Stimulated activated CD4-positive, alpha-beta T cell treated with anti-CD3 and anti-CD28 coated beads, Interleukin-1b, Interleukin-23, amount 100 ng/mL, for 24 hours (primary cell): Measurements from ENCODE around the gene RAI14.

Source experiments
- DNase-seq, 4 experiments: peaks; one replicate each; pipeline ENCODE4 v3.0.0-alpha.2; 2020; ENCODE audit warnings: low read depth in 4 of 4, low spot score in 1 of 4

RAI14 gene

DNA sequence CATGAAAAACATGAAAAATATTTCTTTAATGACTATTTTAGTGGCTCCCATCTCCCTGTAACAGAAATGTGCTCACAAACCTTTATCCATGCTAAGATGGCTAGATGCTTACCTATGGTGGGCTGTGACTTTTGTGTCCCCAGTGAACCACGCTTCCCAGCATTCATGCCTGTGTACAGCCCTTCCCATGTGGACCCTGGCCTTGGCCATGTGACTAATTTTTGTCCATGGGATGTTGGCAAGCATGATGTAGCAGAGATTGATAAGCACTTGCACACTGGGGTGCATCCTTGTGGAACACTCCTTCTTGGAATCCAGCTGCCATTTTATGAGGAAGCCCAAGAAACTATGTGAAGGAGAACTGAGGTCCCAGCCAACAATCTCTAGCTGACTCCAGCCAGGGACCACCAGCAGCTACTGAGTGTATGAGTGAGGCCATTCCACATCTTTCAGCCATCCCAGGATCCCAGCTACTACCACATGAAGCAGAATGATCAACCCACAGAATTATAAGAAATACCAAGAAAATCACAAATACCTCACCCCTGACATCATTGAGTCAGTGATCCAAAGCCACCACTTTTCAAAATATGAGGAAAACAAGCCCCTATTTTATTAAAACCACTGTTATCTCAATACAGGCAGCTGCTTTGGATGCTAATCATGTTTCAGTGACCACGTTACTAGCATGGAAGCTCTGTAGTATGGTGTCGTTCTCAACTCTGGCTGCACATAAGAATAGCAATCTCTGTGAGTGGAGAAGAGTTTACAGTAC lies 16.1 kb upstream of the RAI14 start:
- no peak for DNase-seq

DNA sequence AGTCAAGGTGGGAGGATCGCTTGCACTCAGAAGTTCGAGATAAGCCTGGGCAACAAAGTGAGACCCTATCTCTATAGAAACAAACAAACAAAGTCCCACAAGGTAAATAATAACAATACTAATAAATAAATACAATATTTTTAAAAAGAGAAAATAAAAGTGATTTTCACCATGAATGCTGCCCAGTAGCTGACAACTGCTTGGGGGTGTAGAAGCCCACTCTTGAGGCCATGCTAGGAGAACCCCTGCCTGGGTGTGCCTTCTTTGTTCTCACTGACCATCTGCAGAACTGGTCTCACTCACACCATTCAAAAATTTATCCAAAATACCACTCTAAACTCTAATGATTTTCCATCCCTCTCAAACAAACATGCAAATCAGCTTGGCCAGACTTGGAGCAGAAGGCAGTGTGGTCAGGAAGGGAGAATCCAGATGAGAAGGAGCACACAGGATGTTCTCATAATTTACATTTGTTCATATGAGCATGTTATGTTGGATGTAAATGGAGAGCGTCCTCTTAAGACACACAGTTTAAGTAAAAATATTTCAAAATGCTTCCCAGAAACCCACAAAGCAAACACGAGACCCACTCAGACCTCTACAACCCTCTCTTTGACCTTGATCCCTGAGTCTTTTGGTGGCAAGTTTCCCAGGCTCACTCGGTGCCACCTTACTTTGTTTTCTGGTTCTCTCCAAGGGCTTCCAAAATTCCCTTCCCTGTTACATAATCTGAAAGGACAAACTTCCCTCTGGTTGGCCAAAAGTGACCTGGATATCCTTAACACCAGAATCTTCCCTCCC lies 7.9 kb upstream of the RAI14 start:
- DNase-seq, result no peak

DNA sequence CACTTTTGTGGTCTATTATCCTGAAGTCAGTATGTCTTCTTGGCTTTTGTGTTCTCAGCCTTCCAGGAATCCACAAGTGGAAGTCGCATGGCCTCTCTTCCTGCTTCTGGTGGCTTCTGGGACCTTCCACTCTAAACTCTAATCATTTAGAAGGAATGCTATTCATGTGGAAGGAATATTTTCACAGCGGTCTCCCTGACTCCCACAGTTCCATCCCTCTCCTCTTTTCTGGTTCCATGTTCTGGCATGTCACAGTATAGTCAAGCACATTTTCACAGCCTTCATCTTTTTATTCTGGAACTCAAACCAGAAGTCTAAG lies 7.3 kb upstream of the RAI14 start:
- DNase-seq, result no peak

DNA sequence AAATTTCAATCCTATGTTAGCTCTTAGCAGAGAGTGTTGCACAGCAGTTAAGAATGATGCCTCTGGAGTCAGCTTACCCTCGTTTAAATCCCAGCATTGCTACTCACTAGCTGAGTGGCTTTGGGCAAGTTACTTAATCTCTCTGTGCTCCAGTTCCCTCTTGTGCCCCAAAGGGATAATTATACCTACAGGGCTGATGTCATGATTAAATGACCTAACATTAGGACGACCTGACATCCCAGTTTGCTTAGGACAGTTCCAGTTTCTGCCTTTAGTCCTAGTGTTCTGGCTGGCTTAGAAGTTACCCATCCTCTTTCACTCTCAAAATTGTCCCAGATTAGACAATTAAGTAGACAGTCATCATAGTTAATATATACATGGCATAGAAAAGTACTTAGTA lies 4.3 kb upstream of the RAI14 start:
- no peak for DNase-seq

DNA sequence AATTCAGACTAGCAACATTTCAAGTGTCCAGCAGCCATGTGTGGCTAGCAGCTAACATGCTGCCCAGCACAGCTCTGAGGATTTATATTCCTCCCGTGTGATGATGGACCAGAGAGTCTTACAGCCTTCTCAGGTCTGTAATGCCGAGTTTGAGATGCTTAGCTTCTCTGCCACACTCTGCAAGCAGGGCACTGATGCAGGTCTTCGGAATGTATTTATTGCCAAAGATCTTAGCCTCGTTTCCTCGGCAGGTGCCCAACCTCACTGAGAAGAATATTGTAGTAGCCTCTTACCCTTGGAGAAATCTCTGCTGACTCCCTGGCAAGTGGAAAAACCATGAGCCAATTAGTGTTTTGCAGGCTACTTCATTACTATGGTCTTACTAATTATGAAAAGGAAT lies 3.7 kb upstream of the RAI14 start:
- no peak for DNase-seq

DNA sequence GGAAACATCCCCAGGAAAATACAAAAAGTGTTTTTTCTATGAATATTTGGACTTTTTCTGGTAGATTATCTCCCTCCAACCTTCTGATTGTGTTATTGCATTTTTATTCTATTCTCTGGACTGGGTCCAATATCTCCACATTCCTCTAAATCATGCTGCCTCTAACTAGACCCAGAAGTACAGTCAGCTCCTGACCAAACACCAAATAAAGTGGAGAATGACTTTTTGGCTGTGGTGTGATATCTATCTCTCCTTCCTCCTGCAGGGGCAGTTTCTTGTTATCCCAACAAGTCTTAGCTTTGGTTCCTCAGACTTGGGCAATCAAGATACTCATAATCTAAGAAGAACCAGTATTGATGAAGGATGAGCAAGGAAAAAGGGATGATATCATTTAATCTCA lies 3.2 kb upstream of the RAI14 start:
- no peak for DNase-seq

DNA sequence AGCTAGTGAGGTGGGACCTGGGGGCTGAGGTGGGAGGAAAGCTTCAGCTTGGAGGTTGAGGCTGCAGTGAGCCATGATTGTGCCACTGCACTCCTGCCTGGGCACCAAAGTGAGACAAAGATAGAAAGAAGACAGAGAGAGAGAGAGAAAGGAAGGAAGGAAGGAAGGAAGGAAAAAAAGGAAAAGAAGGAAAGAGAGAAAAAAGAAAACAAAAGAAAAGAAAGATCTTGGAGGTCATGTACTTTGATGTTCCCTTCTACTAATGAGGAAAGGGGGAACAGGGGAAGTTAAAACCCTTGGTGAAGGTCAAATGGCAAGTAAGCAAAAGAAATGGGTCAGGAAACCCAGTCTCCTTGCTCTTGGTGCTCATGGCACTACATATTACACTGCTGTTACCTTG lies 2.4 kb upstream of the RAI14 start:
- DNase-seq, result no peak

DNA sequence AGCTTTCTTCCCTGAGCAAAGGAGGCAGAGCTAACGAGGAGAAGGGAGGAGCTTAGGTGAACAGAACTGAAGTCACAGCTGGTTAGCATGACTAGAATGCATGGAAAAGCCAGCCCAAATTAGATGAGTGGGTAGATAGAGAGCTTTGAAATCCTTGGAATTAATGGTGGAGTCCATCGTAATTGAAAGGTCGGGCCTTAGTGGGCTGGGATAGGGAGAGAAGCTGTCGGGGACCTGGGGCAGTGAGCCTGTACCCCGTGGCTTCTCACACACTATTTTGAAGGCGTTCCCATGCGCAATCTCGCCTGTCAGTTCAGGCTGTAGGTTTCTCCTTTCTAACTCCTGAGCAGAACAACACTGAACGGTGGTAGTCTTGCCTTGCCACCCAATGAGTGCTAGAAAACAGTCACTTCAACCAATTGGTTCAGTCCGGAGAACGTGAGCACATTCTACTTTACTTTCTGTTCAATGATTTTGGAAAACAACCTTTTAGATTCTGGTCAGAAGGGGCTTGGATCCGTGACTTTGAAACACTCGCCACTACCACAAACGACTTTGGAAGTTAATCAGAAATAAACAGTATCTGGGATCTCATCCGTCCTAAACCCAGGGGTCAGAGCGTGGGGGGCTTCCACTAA lies 655 bp upstream of the RAI14 start:
- no peak for DNase-seq

DNA sequence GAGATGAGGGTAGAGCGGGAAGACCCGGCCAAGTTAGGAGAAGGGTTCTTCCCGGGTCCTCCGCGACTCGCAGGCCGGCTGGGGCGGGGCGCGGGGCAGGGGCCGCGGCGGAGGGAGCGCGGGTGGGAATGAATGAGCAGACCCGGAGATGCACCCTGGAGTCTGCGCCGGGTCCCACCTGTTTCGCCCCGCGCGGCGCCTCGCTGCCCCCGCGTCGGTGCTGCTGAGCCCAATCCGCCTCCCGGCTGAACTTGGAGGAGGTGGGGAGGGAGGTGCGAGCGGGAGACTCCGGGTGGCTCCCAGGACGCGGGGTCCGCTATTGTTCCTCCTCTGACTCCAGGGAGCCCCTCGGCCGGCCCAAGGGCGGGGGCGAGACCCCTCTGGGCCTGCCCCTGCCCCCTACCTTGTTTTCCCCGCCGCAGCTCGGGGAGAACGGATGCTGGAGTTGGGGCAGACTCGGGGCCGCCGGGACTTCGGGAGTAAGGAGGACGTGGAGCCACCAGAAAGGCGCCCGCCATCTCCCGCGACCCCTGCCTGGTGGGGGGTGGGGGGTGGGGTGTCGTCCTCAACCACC lies 659 bp downstream of the RAI14 start:
- DNase-seq, result no peak

DNA sequence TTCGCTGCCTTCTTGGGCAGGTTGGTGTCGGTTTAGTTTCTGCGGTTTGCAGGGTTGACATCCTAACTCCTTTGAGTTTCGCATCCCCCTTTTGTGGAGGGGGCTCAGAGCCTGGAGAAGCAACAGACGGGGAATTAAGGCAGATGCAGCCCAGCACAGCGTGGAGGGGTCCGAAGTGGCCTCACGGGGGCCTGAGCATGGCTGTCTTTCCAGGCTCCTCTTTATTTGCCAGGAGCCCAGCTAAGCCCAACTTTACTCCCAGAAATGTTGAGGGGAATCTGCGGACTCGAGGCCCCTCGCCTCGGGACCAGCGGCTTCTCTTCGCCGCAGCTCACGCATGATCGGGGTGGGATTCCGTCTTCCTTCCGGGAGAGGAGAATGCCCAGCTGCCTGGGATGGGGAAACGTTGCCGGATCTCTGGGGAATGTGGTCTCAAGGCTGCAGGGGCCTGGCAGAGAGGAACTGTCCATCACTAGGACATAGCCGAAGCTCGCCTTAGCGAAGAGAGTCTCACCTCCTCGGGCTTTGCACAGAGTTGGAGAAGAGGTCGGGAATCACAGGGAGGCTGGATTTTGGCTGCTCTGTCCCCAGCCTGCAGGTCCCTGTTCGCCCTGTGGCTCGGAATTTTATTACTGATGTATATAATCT lies 1.3 kb downstream of the RAI14 start:
- DNase-seq, result no peak

DNA sequence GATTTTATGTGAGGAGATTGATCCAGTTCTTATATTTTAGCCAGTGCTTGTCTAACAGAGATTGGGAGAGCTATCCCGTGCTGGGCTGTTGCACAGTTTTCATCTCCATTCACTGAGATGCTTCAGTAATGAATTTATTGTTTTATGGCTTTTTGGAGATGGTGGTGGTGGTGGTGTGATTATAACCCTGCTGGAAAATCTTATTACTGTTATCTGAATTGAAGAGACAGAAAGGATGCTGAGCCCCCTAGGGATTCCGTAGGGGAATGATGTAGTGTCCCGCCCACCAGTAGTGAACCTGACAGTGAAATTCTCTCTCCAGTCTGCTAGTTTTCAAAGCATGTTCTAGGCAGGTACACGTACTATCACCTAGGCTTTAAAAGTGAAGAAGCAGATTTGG lies 1.9 kb downstream of the RAI14 start:
- DNase-seq, result no peak

DNA sequence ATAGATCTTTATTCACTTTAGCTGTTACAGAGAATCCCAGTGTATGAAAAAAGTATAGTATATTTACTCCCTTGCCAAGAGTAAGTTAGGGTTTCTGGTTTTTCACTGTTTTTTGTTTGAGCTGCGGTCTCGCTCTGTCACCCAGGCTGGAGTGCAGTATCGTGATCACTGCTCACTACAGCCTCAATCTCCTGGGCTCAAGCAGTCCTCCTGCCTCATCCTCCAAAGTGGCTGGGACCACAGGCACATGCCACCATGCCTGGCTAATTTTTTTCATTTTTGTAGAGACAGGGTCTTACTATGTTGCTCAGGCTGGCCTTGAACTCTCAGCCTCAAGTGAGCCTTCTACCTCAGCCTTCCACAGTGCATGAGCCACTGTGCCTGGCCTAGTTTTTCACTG lies 3.0 kb downstream of the RAI14 start:
- DNase-seq, result no peak

DNA sequence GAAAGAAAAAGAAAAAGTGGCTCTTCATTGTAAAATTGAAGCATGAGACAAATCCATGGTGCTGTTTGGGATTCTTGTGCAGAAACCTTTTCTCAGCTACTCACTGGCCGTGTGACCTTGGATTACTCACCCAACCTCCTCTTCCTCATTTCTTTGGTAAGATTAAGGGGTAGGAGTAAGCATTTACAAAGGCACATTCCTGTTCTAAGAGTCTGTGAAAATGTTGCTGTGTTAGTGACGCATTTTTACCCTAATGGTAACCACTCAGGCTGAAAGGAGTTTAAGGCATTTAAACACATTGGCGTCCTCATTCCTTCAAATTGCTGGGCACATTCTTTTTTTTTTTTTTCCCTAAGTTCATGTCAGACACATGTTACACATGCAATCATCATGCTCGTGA lies 4.3 kb downstream of the RAI14 start:
- DNase-seq, result no peak

DNA sequence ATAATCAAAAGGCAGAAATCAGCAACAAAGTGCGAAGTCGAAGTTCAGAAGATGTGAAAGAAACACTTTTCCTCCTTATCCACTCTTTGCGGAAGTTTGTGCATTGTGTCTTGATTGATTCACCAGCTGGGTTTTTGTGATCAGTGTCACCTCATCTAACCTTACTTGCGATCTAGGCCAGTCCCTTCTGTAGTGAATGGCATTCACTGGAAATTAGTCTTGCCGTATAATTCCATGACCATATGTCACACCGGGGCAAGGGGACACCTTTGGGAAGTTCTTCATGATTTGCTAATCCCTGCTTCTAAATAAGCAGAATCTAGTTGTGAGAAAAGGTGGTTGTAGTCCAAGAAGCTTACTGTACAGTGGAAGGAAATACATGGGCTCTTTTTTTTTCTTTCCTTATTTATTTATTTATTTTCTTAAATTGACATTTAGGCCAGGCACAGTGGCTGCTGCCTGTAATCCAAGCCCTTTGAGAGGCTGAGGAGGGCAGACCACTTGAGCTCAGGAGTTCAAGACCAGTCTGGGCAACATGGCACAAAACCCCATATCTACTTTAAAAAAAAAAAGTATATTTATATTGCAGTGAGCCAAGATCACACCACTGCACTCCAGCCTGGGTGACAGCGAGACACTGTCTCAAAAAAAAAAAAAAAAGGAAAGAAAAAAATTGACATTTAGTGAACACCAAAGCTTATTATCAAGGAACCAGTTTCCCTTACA lies 7.8 kb downstream of the RAI14 start:
- no peak for DNase-seq

DNA sequence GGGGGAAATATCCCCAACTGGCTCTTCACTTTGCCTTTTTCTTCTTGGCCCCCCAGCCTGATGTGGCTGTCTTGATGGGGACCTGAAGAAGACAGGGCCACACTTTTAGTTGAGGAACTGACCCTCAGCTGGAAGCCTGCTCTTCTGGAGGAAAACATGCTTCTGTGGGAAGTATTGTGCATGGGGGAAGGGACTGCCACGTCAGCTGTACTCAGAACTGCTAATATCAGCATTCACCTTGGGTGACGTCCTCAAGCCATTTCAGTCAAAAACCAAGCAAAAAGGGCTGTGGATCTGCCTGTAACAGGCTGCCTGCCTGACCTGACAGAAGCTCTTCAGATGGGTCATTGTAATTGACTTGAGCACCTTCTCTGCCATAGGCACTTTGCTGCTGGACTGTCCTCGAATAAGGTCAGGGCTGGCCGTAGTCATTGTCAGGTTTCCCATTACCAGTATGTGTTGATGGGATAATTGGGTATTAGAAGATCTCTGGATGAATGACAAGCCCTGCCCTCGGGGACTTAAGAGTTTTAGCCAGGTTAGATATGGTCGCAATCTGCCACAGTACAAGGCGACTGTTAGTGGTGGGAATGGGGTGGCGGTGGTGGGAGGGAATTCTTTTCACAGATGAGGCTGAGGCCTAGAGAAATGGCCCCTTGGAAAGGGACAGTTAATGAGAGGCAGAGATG lies 10.4 kb downstream of the RAI14 start:
- DNase-seq, result no peak

DNA sequence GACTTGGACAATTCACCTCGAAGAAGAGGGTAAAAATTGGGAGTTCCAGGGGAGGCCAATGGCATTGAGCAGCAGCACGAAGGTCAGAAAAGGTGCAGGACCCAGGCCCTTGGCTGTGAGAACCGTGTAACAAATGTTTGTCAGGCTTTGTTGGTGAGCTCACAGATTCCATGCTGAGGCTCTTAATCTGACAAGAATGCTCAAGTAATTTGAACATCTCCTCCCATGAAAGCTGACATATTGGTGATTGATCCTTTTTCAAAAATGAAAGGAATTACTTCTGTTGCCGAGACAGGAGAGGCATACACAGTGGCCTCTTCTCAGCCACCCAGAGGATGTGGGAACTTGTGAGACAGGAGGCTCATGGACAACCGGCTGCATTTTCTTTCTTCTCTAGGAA lies 11.6 kb downstream of the RAI14 start:
- no peak for DNase-seq

DNA sequence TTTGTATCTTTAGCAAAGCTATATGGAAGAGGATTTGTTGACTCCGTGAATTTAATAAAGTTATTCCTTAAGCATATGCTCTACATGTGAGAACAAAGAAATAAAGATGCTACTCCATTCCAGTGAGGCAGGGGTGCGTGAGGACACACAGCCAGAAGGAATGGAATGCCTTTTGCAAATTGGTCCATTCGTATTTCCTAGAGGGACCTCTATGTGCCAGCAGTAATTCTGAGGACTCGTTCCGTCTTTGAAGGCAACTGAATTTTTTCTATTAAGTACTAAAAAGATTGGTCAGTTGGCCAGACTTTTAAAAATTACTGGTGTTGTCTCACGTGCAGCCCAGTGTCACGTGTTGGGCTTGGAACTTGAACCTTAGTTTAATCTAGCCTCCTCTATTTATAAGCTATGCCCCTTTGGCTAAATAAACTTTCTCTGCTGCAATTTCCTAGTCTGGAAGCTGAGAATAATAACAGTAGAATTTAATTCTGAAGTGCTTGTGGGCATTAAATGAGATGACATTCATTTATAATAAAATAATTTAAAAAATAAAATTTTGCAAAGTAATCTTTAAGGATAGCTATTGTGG lies 13.9 kb downstream of the RAI14 start:
- DNase-seq, result no peak

DNA sequence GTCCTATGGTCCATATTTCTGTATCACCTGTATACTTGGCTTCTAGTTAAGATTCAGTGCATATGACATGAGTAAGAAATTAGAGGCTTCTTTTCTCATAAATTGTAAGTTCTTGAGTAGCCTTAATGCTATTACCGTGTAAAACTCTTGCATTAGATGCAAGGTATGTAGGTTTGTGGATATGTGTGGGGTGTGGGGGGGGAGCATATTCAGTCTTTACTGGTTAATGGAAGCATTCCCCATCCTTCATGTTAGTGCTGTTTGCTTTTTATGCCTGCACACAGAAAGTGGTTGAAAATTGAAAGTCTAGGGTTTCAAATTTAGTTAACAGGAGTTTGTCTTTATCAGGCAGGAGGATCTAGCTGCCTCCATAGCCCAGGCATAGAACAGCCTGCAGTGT lies 16.1 kb downstream of the RAI14 start:
- DNase-seq, result no peak

DNA sequence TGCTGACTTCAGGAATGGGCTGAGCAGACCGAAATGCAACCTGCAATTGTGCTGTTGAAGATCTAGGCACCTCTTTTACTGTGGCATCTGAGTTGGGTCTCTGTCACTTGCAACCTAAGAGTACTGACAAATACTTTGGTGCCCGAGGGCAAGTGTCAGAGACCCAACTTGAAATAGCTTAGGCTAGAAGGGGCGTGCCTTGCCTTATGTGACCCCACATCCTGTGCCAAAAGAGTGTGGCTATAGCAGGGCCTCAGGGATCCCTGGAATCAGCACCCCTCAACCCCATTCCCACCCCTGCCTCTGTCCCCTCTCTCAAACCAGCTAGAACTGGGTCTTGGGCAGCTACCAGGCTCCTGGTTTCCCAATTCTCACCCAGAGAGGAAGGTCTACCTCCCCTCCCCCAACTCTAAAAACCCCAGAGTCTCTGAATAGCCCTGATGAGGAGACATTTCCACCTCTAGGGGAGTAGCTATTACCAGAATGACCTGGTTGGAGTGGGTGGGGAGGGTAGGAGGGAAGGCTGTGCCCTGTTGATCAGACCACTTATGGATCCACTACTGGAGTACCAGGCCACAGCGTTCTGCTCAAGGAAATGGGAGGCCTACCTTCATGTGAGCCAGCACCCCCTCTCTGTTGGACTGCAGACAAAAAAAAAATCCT lies 17.5 kb downstream of the RAI14 start:
- DNase-seq, result no peak
